ENCODE data around the gene PPM1L. TPM values are rescaled to one million over a fixed set of nuclear protein-coding genes. Genes with fewer than 3 reads are reported as not detected.

The PPM1L gene
- polyA plus RNA-seq, 1 experiment, result 0.66 TPM

DNA sequence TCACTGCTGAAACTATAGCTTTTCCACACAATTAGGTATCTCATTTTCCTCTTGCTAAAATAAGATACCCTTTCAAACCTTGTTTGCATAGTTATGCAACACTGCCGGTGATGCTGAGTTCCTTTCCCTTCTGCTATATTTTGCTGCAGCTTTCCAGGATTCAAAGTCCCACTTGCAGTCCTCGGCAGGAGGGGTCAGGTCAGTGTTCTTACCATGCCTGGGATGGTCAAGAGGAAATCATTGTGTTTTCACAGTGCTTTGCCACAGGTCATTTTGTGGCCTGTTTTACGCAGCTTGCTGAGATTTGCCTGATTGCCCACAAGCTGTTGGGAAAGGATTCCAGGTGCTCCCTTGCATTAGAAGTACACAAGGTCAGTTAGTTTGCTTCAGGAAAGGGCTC lies 192.2 kb downstream of the PPM1L start:
- TF ChIP-seq, protein P1, sequence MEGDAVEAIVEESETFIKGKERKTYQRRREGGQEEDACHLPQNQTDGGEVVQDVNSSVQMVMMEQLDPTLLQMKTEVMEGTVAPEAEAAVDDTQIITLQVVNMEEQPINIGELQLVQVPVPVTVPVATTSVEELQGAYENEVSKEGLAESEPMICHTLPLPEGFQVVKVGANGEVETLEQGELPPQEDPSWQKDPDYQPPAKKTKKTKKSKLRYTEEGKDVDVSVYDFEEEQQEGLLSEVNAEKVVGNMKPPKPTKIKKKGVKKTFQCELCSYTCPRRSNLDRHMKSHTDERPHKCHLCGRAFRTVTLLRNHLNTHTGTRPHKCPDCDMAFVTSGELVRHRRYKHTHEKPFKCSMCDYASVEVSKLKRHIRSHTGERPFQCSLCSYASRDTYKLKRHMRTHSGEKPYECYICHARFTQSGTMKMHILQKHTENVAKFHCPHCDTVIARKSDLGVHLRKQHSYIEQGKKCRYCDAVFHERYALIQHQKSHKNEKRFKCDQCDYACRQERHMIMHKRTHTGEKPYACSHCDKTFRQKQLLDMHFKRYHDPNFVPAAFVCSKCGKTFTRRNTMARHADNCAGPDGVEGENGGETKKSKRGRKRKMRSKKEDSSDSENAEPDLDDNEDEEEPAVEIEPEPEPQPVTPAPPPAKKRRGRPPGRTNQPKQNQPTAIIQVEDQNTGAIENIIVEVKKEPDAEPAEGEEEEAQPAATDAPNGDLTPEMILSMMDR (IDR thresholded peaks at IDR 0.05; ENCODE audit: insufficient read depth, low read depth, low read length), result no peak
- CTCF ChIA-PET, result interaction anchor here (0.6 to 1.1 kb wide), 2 partner anchors 35 to 112 kb away, joined by 3 read pairs; no protein-coding TSS in a partner anchor

DNA sequence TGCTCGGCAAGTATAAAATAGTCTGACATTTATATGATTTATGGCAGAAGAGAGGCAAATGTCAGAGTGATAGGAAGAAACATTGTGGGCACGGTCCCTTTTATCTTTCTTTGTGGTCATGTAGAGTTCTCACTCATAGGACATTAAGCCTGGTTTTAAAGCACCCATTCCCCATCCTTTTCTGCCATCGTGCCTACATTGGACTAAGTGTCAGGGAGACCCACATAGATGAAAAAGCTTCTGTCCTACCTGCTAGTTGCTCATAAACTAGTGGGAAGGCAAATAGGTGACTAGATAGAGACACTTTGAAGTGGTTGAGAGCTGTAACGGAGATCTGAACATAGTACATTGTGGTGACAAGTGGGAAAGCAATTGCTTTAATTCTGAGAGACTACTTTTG lies 193.4 kb downstream of the PPM1L start:
- POLR2A ChIA-PET, result no interaction called here
- no peaks in the 10 kb centered on the region for H3K27me3 ChIP-seq (ENCODE audit: control insufficient read depth, insufficient read depth, low read length)
- TF ChIP-seq, protein P1 (IDR thresholded peaks at IDR 0.05; ENCODE audit: insufficient read depth, low read depth, low read length), result no peak
- no peaks in the 10 kb centered on the region for H3K36me3 ChIP-seq (ENCODE audit: control insufficient read depth, insufficient read depth, low read length)
- no peak overlapping the region for H3K4me3 ChIP-seq (ENCODE audit: low read depth, low read length)
- DNase-seq (ENCODE audit: low read depth), result no peak
- CTCF ChIA-PET, result interaction anchor here (1.4 kb wide), 1 partner anchor 326 kb away, joined by 3 read pairs; no protein-coding TSS in a partner anchor

More for the DNA sequence above, 192.2 kb downstream of the PPM1L start:
- Histone ChIP-seq H3K4me3 (ENCODE audit: low read depth, low read length) (no peak overlapping the region), H3K36me3 (ENCODE audit: control insufficient read depth, insufficient read depth, low read length) (no peaks in the 10 kb centered on the region), H3K27me3 (ENCODE audit: control insufficient read depth, insufficient read depth, low read length) (no peaks in the 10 kb centered on the region)
- POLR2A ChIA-PET, result no interaction called here
- no peak for DNase-seq (ENCODE audit: low read depth)

DNA sequence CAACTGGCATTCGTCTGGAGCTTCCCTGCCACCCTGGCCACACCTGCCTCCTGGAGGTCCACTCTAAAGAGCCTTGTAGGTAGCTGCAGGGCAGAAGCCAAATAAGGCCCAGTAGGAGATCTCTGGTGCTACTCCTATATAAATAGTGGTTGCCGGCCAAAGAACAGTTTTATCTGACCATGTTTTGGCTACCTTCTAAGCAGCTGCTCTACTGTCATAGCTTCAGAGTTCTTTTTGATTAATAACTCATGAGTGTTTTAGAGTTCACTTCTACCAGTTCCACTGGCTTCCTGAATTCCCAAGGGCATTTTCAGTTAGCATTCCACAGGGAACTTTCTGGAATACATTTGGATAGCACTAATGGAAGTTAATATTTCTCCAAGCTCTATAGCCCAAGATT lies 194.5 kb downstream of the PPM1L start:
- H3K27me3 ChIP-seq (ENCODE audit: control insufficient read depth, insufficient read depth, low read length), result no peaks in the 10 kb centered on the region
- DNase-seq (ENCODE audit: low read depth), result no peak
- no peaks in the 10 kb centered on the region for H3K36me3 ChIP-seq (ENCODE audit: control insufficient read depth, insufficient read depth, low read length)
- H3K4me3 ChIP-seq (ENCODE audit: low read depth, low read length), result no peak overlapping the region
- CTCF ChIA-PET, result interaction anchor here (1.1 to 1.4 kb wide), 2 partner anchors 9 to 325 kb away, joined by 3 to 4 read pairs; no protein-coding TSS in a partner anchor
- POLR2A ChIA-PET, result no interaction called here
- TF ChIP-seq, protein P1 (IDR thresholded peaks at IDR 0.05; ENCODE audit: insufficient read depth, low read depth, low read length), result no peak

DNA sequence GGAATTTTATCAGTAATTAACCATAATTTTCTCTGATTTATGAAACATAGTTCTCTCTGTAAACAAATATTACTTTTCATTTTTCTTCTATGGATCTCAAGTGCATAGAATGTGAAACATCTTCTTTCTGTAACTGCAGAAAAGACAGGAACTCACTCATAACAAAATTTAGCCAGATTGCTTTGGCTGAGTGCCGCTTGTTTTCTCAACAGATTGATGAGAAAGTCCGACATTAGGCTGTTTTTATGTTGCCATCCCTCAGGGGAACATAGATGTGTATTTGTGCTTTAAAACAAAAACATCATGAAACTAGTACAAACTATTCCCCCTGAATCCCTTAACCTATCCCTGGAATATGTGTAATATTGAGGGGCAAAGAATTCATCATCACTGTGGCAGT lies 194.9 kb downstream of the PPM1L start:
- H3K36me3 ChIP-seq (ENCODE audit: control insufficient read depth, insufficient read depth, low read length), result no peaks in the 10 kb centered on the region
- CTCF ChIA-PET, result interaction anchor here (1.1 to 1.4 kb wide), 2 partner anchors 9 to 325 kb away, joined by 3 to 4 read pairs; no protein-coding TSS in a partner anchor
- DNase-seq (ENCODE audit: low read depth), result no peak
- no peaks in the 10 kb centered on the region for H3K27me3 ChIP-seq (ENCODE audit: control insufficient read depth, insufficient read depth, low read length)
- no peak overlapping the region for H3K4me3 ChIP-seq (ENCODE audit: low read depth, low read length)
- TF ChIP-seq, protein P1 (IDR thresholded peaks at IDR 0.05; ENCODE audit: insufficient read depth, low read depth, low read length), result no peak
- POLR2A ChIA-PET, result no interaction called here

DNA sequence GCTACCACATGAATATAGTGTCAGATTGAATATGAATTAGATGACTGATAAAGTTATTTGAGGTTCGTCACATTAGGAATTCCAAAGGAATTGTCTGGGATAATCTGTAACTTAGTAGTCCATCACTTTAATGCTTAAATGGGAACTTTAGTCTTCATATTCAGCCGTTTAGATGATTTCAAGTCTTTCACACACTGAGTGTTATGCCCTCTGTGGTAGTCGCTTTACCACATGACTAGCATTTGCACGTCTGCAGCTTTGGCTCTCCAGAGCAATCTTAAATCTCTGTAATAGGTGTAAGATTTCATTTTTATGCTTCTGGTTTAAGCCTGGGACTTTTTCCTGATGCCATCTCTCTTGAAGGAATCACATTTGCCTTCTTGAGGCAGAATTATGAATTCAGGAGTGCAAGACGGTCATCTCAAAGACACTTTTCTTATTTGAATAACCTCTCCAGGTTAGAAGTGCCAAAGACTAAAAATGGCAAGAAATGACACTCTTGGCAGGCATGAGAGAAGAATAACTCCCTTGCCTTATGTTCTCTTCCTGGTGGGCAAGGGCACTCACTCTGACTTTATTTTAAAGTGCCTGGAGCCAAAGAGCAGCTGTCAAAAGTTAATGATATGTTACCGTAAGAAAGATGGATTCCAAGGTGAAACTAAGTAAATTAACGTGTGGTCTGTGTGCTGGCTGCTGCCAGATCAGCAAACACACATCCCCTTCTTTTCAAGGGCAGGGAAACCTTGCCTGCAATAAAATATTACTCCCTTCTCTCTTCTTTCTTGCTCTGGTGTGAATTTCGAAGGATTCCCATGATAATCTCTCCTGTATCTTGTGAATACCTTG lies 195.8 kb downstream of the PPM1L start:
- DNase-seq (ENCODE audit: low read depth), result no peak
- H3K27me3 ChIP-seq (ENCODE audit: control insufficient read depth, insufficient read depth, low read length), result no peaks in the 10 kb centered on the region
- H3K4me3 ChIP-seq (ENCODE audit: low read depth, low read length), result no peak overlapping the region
- TF ChIP-seq, protein P1 (IDR thresholded peaks at IDR 0.05; ENCODE audit: insufficient read depth, low read depth, low read length), result no peak
- CTCF ChIA-PET, result no interaction called here
- H3K36me3 ChIP-seq (ENCODE audit: control insufficient read depth, insufficient read depth, low read length), result no peaks in the 10 kb centered on the region
- POLR2A ChIA-PET, result no interaction called here
